ENCODE results near the gene C1orf74.

DNA sequence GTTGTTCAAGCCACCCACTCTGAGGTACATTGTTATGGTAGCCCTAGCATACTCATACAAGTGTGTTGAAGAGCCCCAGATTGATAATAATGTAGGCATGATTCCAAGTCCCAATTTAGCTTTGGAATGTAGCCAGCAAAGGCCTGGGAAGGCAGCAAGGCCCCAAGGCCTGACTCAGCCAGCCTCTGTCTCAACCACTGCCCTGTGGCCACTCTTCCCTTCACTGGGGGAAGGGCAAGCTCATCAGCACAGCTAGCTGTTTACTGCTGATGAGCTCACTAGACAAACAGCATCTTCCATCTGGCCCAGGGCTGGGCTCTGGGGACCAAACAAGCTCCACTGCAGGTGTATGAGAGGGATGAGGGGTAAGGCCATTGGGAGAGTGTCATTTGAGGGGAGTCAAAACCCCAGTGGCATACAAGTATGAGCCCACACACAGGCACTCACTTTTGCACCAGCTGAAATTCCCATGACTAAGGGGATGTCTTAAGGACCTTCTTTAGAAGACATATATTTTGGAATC, 23.8 kb upstream of the C1orf74 start:
- TF ChIP-seq, protein P1, sequence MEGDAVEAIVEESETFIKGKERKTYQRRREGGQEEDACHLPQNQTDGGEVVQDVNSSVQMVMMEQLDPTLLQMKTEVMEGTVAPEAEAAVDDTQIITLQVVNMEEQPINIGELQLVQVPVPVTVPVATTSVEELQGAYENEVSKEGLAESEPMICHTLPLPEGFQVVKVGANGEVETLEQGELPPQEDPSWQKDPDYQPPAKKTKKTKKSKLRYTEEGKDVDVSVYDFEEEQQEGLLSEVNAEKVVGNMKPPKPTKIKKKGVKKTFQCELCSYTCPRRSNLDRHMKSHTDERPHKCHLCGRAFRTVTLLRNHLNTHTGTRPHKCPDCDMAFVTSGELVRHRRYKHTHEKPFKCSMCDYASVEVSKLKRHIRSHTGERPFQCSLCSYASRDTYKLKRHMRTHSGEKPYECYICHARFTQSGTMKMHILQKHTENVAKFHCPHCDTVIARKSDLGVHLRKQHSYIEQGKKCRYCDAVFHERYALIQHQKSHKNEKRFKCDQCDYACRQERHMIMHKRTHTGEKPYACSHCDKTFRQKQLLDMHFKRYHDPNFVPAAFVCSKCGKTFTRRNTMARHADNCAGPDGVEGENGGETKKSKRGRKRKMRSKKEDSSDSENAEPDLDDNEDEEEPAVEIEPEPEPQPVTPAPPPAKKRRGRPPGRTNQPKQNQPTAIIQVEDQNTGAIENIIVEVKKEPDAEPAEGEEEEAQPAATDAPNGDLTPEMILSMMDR (IDR thresholded peaks at IDR 0.05), result no peak
- TF ChIP-seq POLR2A (IDR thresholded peaks at IDR 0.05) (no peak), POLR2AphosphoS5 (IDR thresholded peaks at IDR 0.05) (peak in 1 of 3 donors; percentile 28)
